Ectodermal cell (in vitro differentiated cells): ENCODE results near the gene MAP2K5. TPM values are rescaled to one million over a fixed set of nuclear protein-coding genes. Genes with fewer than 3 reads are reported as not detected.
A peak's percentile ranks its signal among the peaks of the same experiment; 100 is the strongest.

ENCODE experiments used
- H3K27ac ChIP-seq: 2 replicates; pipeline ENCODE4 v1.7.0; 2013; ENCODE audit warnings: mild to moderate bottlenecking, low read depth, low read length; ENCODE audit not compliant: insufficient read depth, poor library complexity, severe bottlenecking
- H3K27me3 ChIP-seq: 2 replicates; pipeline ENCODE4 v1.7.0; 2013; ENCODE audit warnings: mild to moderate bottlenecking, low read length; ENCODE audit not compliant: insufficient read depth, control insufficient read depth, poor library complexity, severe bottlenecking
- H3K36me3 ChIP-seq: one replicate; pipeline ENCODE4 v1.7.0; 2013; ENCODE audit warnings: low read length; ENCODE audit not compliant: control insufficient read depth, insufficient read depth
- H3K4me1 ChIP-seq: one replicate; pipeline ENCODE4 v1.7.0; 2013; ENCODE audit warnings: low read length; ENCODE audit not compliant: control insufficient read depth, insufficient read depth
- H3K4me3 ChIP-seq: 2 replicates; pipeline ENCODE4 v1.7.0; 2013; ENCODE audit warnings: low read depth, low read length, control low read depth; ENCODE audit not compliant: insufficient read depth
- H3K9me3 ChIP-seq: 2 replicates; pipeline ENCODE4 v1.7.0; 2013; ENCODE audit warnings: mild to moderate bottlenecking, low read length, moderate library complexity; ENCODE audit not compliant: control insufficient read depth
- WGBS, 2 experiments: methylation state at CpG; one replicate each; pipeline ENCODE4 v1.1.7; 2013; ENCODE audit warnings: missing lambda C conversion rate in 2 of 2; 5-methylcytosine and 5-hydroxymethylcytosine counted together
- polyA plus RNA-seq, 4 experiments: library from polyadenylated mRNA; stranded (reverse); fragments of 50-300 nt; gene quantifications; one replicate each; pipeline ENCODE4 v1.2.3, GENCODE V29; 2013

MAP2K5 gene
- 30.0 TPM for polyA plus RNA-seq (2013, experiment 1 of 4)
- 33.4 TPM for polyA plus RNA-seq (2013, experiment 2 of 4)
- polyA plus RNA-seq (2013, experiment 3 of 4) = 28.7 TPM
- polyA plus RNA-seq (2013, experiment 4 of 4) = 32.1 TPM

GRCh38 chr15:67542420-67543347, at the start of gene MAP2K5:
Gene MAP2K5, plus strand, starts transcription at chr15:67542703. Its CDS starts 633 bp downstream, at chr15:67543336.
- Histone ChIP-seq H3K4me1 (peaks cover 9% of the 10 kb centered on the region), H3K4me3 (peak within 1 kb of the TSS; percentile 90), H3K27ac (peak within 1 kb of the TSS; percentile 61), H3K9me3 (no peaks in the 10 kb centered on the region), H3K27me3 (no peaks in the 10 kb centered on the region), H3K36me3 (no peaks in the 10 kb centered on the region)
- WGBS, 2 experiments = 0% methylated on average over 91 of the region's 91 CpGs

GRCh38 chr15:67495585-67495984, 46.9 kb upstream of the MAP2K5 start:
- Histone ChIP-seq H3K4me3 (no peak overlapping the region), H3K36me3 (no peaks in the 10 kb centered on the region), H3K27ac (no peak overlapping the region), H3K27me3 (no peaks in the 10 kb centered on the region), H3K4me1 (no peaks in the 10 kb centered on the region), H3K9me3 (no peaks in the 10 kb centered on the region)
- 92 to 100% methylated on average over 1 of the region's 1 CpG for WGBS, 2 experiments

GRCh38 chr15:67501177-67501835, 41.2 kb upstream of the MAP2K5 start:
- Histone ChIP-seq H3K27ac (no peak overlapping the region), H3K27me3 (no peaks in the 10 kb centered on the region), H3K4me3 (no peak overlapping the region), H3K9me3 (no peaks in the 10 kb centered on the region), H3K36me3 (no peaks in the 10 kb centered on the region), H3K4me1 (peaks cover 4% of the 10 kb centered on the region)
- WGBS, 2 experiments = 69% methylated on average over 2 of the region's 2 CpGs; no CpG with 5 or more reads in 1 of the 2 experiments

- Histone ChIP-seq H3K4me3 (no peak overlapping the region), H3K27me3 (no peaks in the 10 kb centered on the region), H3K4me1 (peaks cover 4% of the 10 kb centered on the region), H3K27ac (no peak overlapping the region), H3K9me3 (no peaks in the 10 kb centered on the region), H3K36me3 (no peaks in the 10 kb centered on the region)
- WGBS, 2 experiments = 65 to 67% methylated on average over 12 of the region's 13 CpGs
These were observed 40.6 kb upstream of the MAP2K5 start for GRCh38 chr15:67501836-67502461.

DNA sequence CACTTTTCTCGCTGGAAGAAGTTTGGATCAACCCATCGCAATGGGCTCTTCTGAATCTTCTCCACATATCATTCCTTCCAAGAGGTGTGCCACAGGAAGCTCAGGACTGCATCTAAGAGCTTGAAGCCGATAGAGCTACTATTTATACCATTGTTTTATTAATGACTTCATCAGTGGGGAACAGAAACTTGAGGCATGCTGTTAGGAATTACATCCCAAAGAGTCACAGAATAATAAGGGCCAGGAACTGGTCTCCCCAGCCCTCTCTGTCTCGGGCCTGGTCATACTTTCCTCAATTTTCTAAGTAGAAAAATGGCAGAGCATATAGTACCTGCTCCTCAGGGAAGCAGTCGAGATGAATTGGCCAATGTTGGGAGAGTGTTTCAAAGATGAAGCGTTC, 38.4 kb upstream of the MAP2K5 start:
- WGBS, 2 experiments = 95% methylated on average over 4 to 5 of the region's 6 CpGs
- no peaks in the 10 kb centered on the region for H3K36me3 ChIP-seq
- H3K9me3 ChIP-seq = no peaks in the 10 kb centered on the region
- H3K4me3 ChIP-seq = no peak overlapping the region
- H3K4me1 ChIP-seq = peaks cover 4% of the 10 kb centered on the region
- H3K27ac ChIP-seq = no peak overlapping the region
- no peaks in the 10 kb centered on the region for H3K27me3 ChIP-seq

- Histone ChIP-seq H3K4me1 (peaks cover 4% of the 10 kb centered on the region), H3K4me3 (no peak overlapping the region), H3K9me3 (no peaks in the 10 kb centered on the region), H3K27ac (no peak overlapping the region), H3K36me3 (no peaks in the 10 kb centered on the region), H3K27me3 (no peaks in the 10 kb centered on the region)
- WGBS, 2 experiments = 93 to 94% methylated on average over 5 of the region's 5 CpGs
These were observed 37.7 kb upstream of the MAP2K5 start for GRCh38 chr15:67504796-67505195.

- Histone ChIP-seq H3K4me1 (peaks cover 4% of the 10 kb centered on the region), H3K36me3 (no peaks in the 10 kb centered on the region), H3K9me3 (no peaks in the 10 kb centered on the region), H3K27me3 (no peaks in the 10 kb centered on the region), H3K4me3 (no peak overlapping the region), H3K27ac (no peak overlapping the region)
- 83 to 89% methylated on average over 2 to 4 of the region's 5 CpGs for WGBS, 2 experiments
These were observed 36.6 kb upstream of the MAP2K5 start for GRCh38 chr15:67505675-67506572.

- WGBS, 2 experiments = 89 to 95% methylated on average over 9 to 11 of the region's 11 CpGs
- Histone ChIP-seq H3K27me3 (no peaks in the 10 kb centered on the region), H3K4me3 (no peak overlapping the region), H3K9me3 (no peaks in the 10 kb centered on the region), H3K36me3 (no peaks in the 10 kb centered on the region), H3K4me1 (peaks cover under 1% of the 10 kb centered on the region), H3K27ac (no peak overlapping the region)
These were observed 35.4 kb upstream of the MAP2K5 start for GRCh38 chr15:67506775-67507747.
